LNCaP clone FGC (cell line): ENCODE results near the gene SERGEF.

ENCODE experiments used
- DNase-seq: peaks from one replicate; pipeline ENCODE4 v3.0.0-alpha.2; 2011; ENCODE audit warnings: low read depth
- H3K4me3 ChIP-seq: 2 replicates; pipeline ENCODE4 v1.5.1; 2011; ENCODE audit warnings: mild to moderate bottlenecking, low read depth, low read length, control low read depth
- CTCF ChIP-seq: IDR thresholded peaks from 2 replicates; pipeline ENCODE4 v1.5.1; 2012; ENCODE audit warnings: mild to moderate bottlenecking; ENCODE audit not compliant: control insufficient read depth, insufficient read depth; ENCODE audit errors: extremely low read depth

The SERGEF gene

GRCh38 chr11:17743026-17743807, 269.6 kb downstream of the SERGEF start:
- DNase-seq, result no peak
- no peak overlapping the region for H3K4me3 ChIP-seq
- TF ChIP-seq CTCF, result no peak

- H3K4me3 ChIP-seq, result no peak overlapping the region
- TF ChIP-seq CTCF, result no peak
- DNase-seq, result no peak
Observed at GRCh38 chr11:17742019-17742418, 270.8 kb downstream of the SERGEF start.

GRCh38 chr11:17741487-17741886, 271.4 kb downstream of the SERGEF start:
- DNase-seq, result no peak
- H3K4me3 ChIP-seq, result no peak overlapping the region
- no peak for TF ChIP-seq CTCF

GRCh38 chr11:17740649-17741235, 272.1 kb downstream of the SERGEF start:
- DNase-seq, result no peak
- no peak for TF ChIP-seq CTCF
- no peak overlapping the region for H3K4me3 ChIP-seq

GRCh38 chr11:17739945-17740338, 272.9 kb downstream of the SERGEF start:
- no peak for TF ChIP-seq CTCF
- H3K4me3 ChIP-seq, result no peak overlapping the region
- no peak for DNase-seq

GRCh38 chr11:17738151-17738973, 274.5 kb downstream of the SERGEF start:
- TF ChIP-seq CTCF, result no peak
- DNase-seq, result no peak
- no peak overlapping the region for H3K4me3 ChIP-seq
